GM18870 (cell line): ENCODE data around the gene SH3RF3.

Experiments
- ATAC-seq: cut with Tn5 transposase; IDR thresholded peaks from one replicate; pipeline ENCODE4 v1.9.1; 2021; ENCODE audit warnings: moderate library complexity; ENCODE audit not compliant: unreplicated experiment

SH3RF3 gene

GRCh38 chr2:109231996-109232705, 103.1 kb downstream of the SH3RF3 start:
- no peak for ATAC-seq

DNA sequence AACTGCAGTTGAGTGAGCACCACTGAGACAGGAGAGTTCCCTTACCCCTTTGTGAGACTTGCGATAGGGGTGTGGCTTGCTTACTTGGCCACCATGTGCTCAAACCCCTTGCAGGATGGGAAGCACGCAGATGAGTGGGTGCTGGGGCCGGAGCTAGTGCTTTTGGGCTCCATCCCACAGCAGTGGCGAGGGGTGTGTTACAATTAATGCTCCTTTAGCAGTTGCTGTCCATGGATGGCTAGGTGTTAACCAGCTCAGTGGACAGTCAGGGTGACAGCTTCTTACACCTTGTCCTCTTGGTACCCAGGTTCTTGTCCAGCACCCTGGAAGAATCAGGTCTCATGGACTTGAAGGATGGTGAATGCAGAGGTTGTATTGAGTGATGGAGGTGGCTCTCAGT, 103.9 kb downstream of the SH3RF3 start:
- no peak for ATAC-seq

DNA sequence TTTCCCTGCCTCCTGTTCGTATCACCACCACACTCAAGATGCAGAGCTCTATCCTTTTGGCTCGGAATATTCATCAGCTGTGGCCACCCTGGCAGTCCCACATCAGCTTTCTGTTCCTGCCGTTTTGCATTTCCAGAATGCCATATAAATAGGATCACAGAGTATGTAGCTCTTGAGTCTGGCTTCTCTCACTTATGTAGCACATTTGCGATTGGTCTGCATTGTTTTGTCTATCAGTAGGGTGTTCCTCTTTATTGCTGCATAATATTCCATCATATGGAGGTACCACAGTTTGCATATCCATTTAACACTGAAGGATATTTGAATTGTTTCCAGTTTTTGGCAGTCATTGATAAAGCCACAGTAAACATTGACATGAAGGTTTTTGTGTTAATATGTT, 104.6 kb downstream of the SH3RF3 start:
- ATAC-seq: no peak

GRCh38 chr2:109234355-109234754, 105.3 kb downstream of the SH3RF3 start:
- ATAC-seq: no peak

GRCh38 chr2:109236147-109236546, 107.1 kb downstream of the SH3RF3 start:
- ATAC-seq: no peak

- no peak for ATAC-seq
Observed at GRCh38 chr2:109237792-109238191, 108.8 kb downstream of the SH3RF3 start.

DNA sequence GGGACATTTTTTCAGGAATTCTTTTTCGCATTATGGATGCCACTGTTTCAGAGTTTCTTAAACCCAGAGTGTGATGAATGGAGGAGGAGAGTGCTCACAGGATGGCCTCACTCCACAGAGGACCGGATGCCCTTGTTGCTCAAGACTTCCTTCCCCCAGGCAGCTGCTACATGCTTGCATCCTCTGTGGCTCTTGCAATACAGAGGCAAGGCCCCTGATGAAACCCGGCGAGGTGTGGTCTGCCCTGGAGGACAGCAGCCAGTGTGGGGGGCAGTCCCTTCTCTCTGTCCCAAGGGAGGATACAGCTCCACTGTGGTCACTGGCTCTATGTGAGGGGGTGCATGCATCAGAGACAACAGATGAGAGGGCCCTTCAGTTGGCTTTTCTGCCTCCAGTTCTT, 109.6 kb downstream of the SH3RF3 start:
- peak; percentile 70 for ATAC-seq

GRCh38 chr2:109239720-109240119, 110.7 kb downstream of the SH3RF3 start:
- no peak for ATAC-seq

DNA sequence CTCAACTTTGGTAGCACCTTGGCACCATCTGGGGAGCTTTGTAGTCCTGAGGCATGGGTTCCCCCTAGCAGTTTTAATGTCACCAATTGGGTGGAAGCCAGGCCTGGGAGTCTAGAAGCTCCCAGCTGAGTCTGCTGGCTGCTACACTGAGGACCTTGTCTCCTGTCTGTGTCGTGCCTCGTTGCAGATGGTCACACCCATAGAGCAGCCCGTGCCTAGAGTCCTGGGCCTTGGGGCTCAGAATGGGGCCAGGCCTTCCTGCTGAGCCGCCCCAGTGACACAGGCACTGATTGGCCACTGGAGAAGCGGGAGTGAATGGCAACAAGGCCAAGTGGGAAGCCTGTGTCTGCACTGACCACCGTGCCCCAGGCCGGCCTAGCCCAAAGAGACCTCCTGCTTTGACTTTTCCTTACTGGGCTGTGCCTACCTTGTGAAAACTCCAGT, 113.2 kb downstream of the SH3RF3 start:
- ATAC-seq: no peak

DNA sequence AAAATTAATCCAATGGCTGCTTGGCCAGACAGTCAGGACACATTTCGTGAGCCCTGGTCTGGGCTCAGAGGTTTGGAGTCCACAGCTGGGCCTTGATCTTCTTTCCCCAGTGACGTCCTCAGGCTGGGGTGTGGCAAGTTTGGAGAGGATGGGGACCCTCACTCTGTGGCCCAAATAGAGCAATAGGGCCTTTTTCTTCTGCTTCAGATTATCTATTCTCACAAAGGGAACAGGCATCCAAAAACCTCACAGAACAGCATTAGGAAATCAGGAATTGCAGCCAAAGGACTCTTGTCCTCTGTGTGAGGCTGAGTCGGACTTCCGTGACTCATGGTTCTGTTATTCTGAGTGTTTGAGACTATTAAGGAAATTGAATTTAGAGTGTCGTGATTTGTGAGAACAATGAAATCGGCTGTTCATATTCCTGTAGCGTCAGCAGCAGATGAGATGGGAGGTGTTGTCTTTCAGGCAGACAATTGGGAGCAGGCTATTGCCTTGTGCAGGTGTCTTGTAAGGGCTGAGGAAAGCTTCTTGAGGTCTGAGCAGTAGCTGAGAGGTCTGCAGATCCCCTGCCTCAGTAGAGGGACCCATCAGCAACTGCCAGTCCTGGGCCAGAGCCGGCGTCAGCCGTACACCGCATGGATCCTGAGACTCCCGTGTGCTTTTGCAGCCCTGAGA, 113.8 kb downstream of the SH3RF3 start:
- no peak for ATAC-seq

- no peak for ATAC-seq
Observed at GRCh38 chr2:109243526-109244303, 114.7 kb downstream of the SH3RF3 start.

DNA sequence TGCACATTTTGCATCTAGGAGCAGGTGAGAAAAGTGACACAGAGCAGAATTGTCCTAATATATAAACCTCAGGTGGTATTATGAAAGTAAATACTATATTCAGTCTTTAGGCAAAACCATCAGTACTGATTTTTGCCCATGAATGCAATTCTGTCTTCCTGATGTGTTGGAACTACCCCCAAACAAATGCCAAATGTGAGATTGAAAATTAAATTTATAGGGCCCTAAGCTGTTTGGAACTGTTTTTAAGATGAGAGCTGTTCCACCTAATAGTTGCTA, 115.2 kb downstream of the SH3RF3 start:
- no peak for ATAC-seq

GRCh38 chr2:109244750-109245382, 115.9 kb downstream of the SH3RF3 start:
- ATAC-seq: no peak

- no peak for ATAC-seq
Observed at GRCh38 chr2:109246176-109246575, 117.2 kb downstream of the SH3RF3 start.

- ATAC-seq: no peak
Observed at GRCh38 chr2:109246616-109247015, 117.6 kb downstream of the SH3RF3 start.

GRCh38 chr2:109247340-109247739, 118.3 kb downstream of the SH3RF3 start:
- ATAC-seq: no peak

DNA sequence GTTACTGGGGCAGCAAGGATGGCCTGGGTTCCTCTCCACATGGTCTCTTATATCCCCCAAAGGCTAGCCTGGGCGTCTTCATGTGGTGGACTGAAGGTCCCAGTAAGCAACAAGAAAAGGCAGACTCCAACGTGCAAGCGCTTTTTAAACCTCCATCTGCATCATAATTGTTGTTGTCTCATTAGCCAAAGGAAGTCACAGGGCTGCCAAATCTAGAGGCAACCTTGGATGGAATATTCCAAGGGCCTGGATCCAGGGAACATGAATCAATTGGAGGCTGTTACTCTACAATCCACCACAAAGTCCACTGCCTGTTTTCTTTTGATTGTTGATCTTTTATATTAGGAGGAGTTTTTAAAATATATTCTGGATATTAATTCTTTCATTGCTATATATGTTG, 118.8 kb downstream of the SH3RF3 start:
- no peak for ATAC-seq

- no peak for ATAC-seq
Observed at GRCh38 chr2:109248590-109248989, 119.6 kb downstream of the SH3RF3 start.

- no peak for ATAC-seq
Observed at GRCh38 chr2:109253217-109253616, 124.2 kb downstream of the SH3RF3 start.

DNA sequence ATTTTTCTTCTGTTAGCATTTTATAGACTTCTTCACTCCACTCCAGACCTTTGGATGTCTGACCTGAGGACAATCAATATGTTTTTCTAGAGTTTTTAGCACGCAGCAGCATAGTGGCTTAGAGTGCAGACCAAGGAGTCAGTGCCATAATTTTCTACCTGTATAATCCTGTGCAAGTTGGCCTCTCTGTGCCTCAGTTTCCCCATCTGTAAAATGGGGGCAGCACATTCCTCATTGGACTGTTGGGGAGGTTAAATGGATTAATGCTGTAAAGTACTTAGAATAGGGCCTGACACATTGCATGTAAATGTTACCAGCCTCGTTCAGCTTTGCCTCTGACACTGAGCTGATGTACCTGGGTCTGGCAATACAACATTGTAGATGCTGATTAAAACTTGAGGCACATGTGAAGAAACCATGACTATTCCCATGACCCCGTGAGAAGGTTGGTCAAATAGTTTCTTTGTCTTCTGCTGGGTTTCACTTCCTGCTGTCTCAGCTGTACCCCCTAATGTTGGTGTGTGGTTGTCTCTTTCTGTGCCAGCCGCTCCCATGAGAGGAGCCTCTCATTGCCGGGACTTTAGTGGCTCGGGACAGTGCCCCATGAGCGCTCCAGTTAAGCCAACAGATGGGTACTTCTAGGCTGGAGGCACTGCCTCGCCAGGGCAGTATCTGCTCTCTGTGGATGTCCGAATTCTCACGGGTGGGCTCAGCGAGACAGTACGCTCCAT, 125.3 kb downstream of the SH3RF3 start:
- ATAC-seq: no peak

DNA sequence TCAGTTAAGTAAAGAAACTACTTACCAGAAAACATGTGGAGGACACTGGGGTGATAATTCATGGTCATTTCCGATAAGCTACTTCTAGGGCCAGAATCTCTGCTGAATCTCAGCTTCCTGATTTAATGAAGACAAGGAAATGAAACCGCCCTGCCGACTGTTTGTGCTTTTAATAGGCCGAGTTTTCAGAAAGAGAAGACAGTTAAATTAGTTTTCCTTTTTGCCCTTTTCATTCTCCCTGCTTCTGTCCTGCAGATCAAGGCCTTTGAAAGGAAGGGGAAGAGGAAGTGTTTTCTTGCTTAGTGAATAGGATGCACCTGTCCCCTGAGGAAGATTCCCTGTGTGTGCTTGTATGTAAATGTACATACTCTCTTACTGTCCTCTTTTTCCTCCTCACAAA, 126.6 kb downstream of the SH3RF3 start:
- ATAC-seq: no peak
